ENCODE data around the gene ZNF423. TPM values are rescaled to one million over a fixed set of nuclear protein-coding genes. Genes with fewer than 3 reads are reported as not detected.
"Not testable (repeated sequence)": the region's sequence is repeated elsewhere in the genome, so short reads cannot be mapped to it uniquely, and the experiment has no call there.

ZNF423 gene
- total and polyA plus RNA-seq, 3 experiments from 2014 or later = not detected

DNA sequence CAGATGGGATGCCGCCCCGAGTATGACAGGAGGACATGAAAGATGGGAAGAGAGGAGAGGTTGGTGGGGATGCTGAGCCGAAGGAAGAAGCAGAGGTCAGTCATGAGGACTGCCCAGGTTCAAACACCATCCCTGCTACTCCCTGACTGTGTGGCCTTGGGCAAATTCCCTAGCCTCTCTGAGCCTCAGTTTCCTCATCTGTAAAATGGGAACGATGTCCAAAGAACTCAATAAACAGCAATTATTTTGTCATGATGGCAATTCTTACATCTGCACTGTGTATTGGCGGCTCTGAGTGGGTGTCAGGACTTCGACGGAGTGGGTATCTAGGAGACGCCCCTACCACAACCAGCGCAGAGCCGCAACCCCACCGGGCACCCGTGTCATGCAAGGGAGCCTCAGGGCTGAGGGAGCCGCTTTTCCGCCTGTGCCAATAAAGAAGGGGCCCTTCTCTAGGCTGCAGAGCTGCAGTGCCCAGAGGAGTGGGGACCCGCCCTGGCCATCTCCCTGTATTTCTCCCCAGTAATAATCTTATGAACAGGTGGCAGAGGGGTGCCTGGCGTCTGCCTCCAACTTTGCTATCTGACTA, 173.2 kb downstream of the ZNF423 start:
- Mint-ChIP-seq H3K36me3 (no peaks in the 10 kb centered on the region), H3K27ac (no peak overlapping the region), H3K27me3 (peaks cover 11 to 16% of the 10 kb centered on the region in 2 donors), H3K4me3 (no peak overlapping the region), H3K4me1 (no peaks in the 10 kb centered on the region), H3K9me3 (peaks cover 0 to 1% (median 0%) of the 10 kb centered on the region in 5 donors)
- POLR2A ChIA-PET = no interaction called here
- Histone ChIP-seq H3K4me3 (ENCODE audit: low read length) (no peak overlapping the region), H3K27me3 (ENCODE audit: insufficient read depth, low read length, poor library complexity, severe bottlenecking) (no peaks in the 10 kb centered on the region), H3K4me1 (ENCODE audit: insufficient read depth, low read length) (no peaks in the 10 kb centered on the region), H3K9me3 (ENCODE audit: low read length) (no peaks in the 10 kb centered on the region), H3K27ac (ENCODE audit: low read depth, low read length) (no peak overlapping the region), H3K36me3 (ENCODE audit: insufficient read depth, low read length) (no peaks in the 10 kb centered on the region)
- CTCF ChIA-PET = no interaction called here
- no peak for DNase-seq

DNA sequence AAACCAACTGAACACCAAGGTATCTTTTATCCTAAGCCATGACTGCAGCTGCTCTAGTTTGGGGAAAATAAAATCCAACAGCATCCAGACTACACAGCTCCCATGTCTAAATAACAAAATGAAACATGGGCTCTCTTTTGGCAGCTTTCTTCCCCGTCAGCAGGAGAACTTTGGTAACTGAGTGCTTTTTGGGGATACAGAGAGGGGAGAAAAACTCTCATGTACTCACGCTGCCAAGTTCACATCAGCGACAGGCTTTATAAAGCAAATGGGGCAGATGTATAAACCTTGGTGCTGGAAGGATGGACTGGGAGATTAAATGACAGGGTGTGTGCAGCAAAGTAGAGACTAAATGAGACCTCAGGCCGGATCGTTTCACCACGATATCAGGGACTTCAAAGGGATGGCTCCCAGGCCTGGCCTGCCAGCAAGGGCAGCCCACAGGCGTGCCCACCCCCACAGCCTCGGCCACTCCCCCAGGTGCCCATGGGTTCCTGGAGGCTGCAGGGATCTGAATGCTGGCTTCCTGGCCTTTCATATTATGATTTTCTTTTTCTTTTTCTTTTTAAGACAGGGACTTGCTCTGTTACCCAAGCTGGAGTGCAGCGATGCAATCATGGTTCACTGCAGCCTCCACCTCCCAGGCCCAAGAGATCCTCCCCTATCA, 174.6 kb downstream of the ZNF423 start:
- Mint-ChIP-seq H3K4me1 (no peaks in the 10 kb centered on the region), H3K27me3 (peaks cover 3 to 5% of the 10 kb centered on the region in 2 donors), H3K27ac (no peak overlapping the region), H3K9me3 (no peaks in the 10 kb centered on the region), H3K4me3 (no peak overlapping the region), H3K36me3 (no peaks in the 10 kb centered on the region)
- DNase-seq = no peak
- H3K36me3 ChIP-seq (ENCODE audit: insufficient read depth, low read length) = no peaks in the 10 kb centered on the region
- no peaks in the 10 kb centered on the region for H3K4me1 ChIP-seq (ENCODE audit: insufficient read depth, low read length)
- H3K27me3 ChIP-seq (ENCODE audit: insufficient read depth, low read length, poor library complexity, severe bottlenecking) = no peaks in the 10 kb centered on the region
- no peak overlapping the region for H3K27ac ChIP-seq (ENCODE audit: low read depth, low read length)
- H3K4me3 ChIP-seq (ENCODE audit: low read length) = no peak overlapping the region
- ChIA-PET POLR2A (no interaction called here), CTCF (no interaction called here)
- no peaks in the 10 kb centered on the region for H3K9me3 ChIP-seq (ENCODE audit: low read length)

GRCh38 chr16:49679095-49679494, 176.8 kb downstream of the ZNF423 start:
- no peak for DNase-seq
- no peaks in the 10 kb centered on the region for H3K9me3 ChIP-seq (ENCODE audit: low read length)
- no peaks in the 10 kb centered on the region for H3K4me1 ChIP-seq (ENCODE audit: insufficient read depth, low read length)
- ChIA-PET CTCF (no interaction called here), POLR2A (no interaction called here)
- Mint-ChIP-seq H3K36me3 (no peaks in the 10 kb centered on the region), H3K4me3 (no peak overlapping the region), H3K27ac (no peak overlapping the region), H3K27me3 (peaks cover 3 to 5% of the 10 kb centered on the region in 2 donors), H3K4me1 (no peaks in the 10 kb centered on the region), H3K9me3 (no peaks in the 10 kb centered on the region)
- H3K4me3 ChIP-seq (ENCODE audit: low read length) = no peak overlapping the region
- no peaks in the 10 kb centered on the region for H3K27me3 ChIP-seq (ENCODE audit: insufficient read depth, low read length, poor library complexity, severe bottlenecking)
- no peak overlapping the region for H3K27ac ChIP-seq (ENCODE audit: low read depth, low read length)
- no peaks in the 10 kb centered on the region for H3K36me3 ChIP-seq (ENCODE audit: insufficient read depth, low read length)

- H3K4me1 Mint-ChIP-seq; H3K4me3 Mint-ChIP-seq; POLR2A ChIA-PET; H3K4me1 ChIP-seq (ENCODE audit: insufficient read depth, low read length); H3K36me3 ChIP-seq (ENCODE audit: insufficient read depth, low read length); H3K27ac ChIP-seq (ENCODE audit: low read depth, low read length); H3K27me3 Mint-ChIP-seq; H3K9me3 ChIP-seq (ENCODE audit: low read length); H3K4me3 ChIP-seq (ENCODE audit: low read length); CTCF ChIA-PET; H3K36me3 Mint-ChIP-seq; DNase-seq; H3K9me3 Mint-ChIP-seq; H3K27me3 ChIP-seq (ENCODE audit: insufficient read depth, low read length, poor library complexity, severe bottlenecking): not testable (repeated sequence)
- peak overlapping the region in 1 of 8 donors; percentile 17 for H3K27ac Mint-ChIP-seq
These were observed 178.3 kb downstream of the ZNF423 start for GRCh38 chr16:49677661-49678060.

DNA sequence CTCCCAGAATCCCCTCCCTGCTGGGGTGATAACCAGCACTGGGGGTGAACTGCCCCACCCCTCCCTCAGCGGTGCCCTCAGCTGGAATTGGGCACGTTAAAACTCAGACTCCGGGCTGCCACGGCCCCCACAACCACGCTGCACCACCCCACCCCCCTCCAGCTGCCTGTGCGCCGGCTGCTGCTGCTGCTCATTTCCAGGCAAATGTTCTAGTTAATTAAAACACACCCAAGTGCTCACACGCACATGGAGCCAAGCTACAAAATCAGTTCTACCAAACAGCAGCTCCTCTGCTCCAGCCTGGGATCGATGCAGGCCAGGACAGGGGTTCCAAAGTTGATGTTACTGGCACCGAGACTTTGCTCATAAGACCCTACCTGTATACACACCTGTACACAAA, 180.5 kb downstream of the ZNF423 start:
- ChIA-PET CTCF (no interaction called here), POLR2A (no interaction called here)
- H3K4me3 ChIP-seq (ENCODE audit: low read length) = no peak overlapping the region
- Mint-ChIP-seq H3K4me3 (no peak overlapping the region), H3K9me3 (no peaks in the 10 kb centered on the region), H3K27me3 (no peaks in the 10 kb centered on the region), H3K36me3 (no peaks in the 10 kb centered on the region), H3K27ac (no peak overlapping the region), H3K4me1 (no peaks in the 10 kb centered on the region)
- H3K36me3 ChIP-seq (ENCODE audit: insufficient read depth, low read length) = no peaks in the 10 kb centered on the region
- no peaks in the 10 kb centered on the region for H3K4me1 ChIP-seq (ENCODE audit: insufficient read depth, low read length)
- H3K27ac ChIP-seq (ENCODE audit: low read depth, low read length) = no peak overlapping the region
- no peaks in the 10 kb centered on the region for H3K27me3 ChIP-seq (ENCODE audit: insufficient read depth, low read length, poor library complexity, severe bottlenecking)
- DNase-seq = no peak
- no peaks in the 10 kb centered on the region for H3K9me3 ChIP-seq (ENCODE audit: low read length)

- Mint-ChIP-seq H3K27ac (no peak overlapping the region), H3K4me1 (no peaks in the 10 kb centered on the region), H3K27me3 (no peaks in the 10 kb centered on the region), H3K9me3 (no peaks in the 10 kb centered on the region), H3K36me3 (no peaks in the 10 kb centered on the region), H3K4me3 (no peak overlapping the region)
- Histone ChIP-seq H3K9me3 (ENCODE audit: low read length) (no peaks in the 10 kb centered on the region), H3K27ac (ENCODE audit: low read depth, low read length) (no peak overlapping the region), H3K36me3 (ENCODE audit: insufficient read depth, low read length) (no peaks in the 10 kb centered on the region), H3K4me1 (ENCODE audit: insufficient read depth, low read length) (no peaks in the 10 kb centered on the region), H3K4me3 (ENCODE audit: low read length) (no peak overlapping the region), H3K27me3 (ENCODE audit: insufficient read depth, low read length, poor library complexity, severe bottlenecking) (no peaks in the 10 kb centered on the region)
- ChIA-PET POLR2A (no interaction called here), CTCF (no interaction called here)
- DNase-seq = no peak
These were observed 180.9 kb downstream of the ZNF423 start for GRCh38 chr16:49674990-49675389.

DNA sequence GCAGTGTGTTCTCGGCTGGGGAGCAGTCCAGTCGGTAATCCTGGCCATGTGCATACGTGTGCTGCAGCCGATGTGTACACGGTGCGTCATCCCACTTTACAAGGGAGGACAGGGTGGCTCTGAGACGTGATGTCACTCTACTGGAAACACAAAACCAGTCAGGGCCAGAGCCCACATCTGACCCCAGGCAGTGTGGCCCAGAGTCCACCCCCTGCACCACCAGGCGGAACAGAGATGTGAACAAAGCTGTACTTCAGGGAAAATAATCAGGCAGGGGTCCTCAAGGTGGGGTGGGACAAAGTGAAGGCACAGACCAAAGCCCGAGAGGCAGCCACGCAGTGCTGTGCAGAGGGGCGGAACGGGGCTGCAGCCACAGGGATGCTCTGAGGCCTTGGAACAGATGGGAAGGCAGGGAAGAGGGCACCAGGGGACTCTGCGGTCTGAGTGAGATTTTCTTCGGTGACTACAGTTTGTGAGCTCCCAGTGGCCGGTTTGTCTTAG, 181.5 kb downstream of the ZNF423 start:
- Mint-ChIP-seq H3K36me3 (no peaks in the 10 kb centered on the region), H3K9me3 (no peaks in the 10 kb centered on the region), H3K27ac (no peak overlapping the region), H3K27me3 (no peaks in the 10 kb centered on the region), H3K4me3 (no peak overlapping the region), H3K4me1 (no peaks in the 10 kb centered on the region)
- Histone ChIP-seq H3K27me3 (ENCODE audit: insufficient read depth, low read length, poor library complexity, severe bottlenecking) (no peaks in the 10 kb centered on the region), H3K27ac (ENCODE audit: low read depth, low read length) (no peak overlapping the region), H3K36me3 (ENCODE audit: insufficient read depth, low read length) (no peaks in the 10 kb centered on the region), H3K9me3 (ENCODE audit: low read length) (no peaks in the 10 kb centered on the region), H3K4me3 (ENCODE audit: low read length) (no peak overlapping the region), H3K4me1 (ENCODE audit: insufficient read depth, low read length) (no peaks in the 10 kb centered on the region)
- CTCF ChIA-PET = no interaction called here
- no peak for DNase-seq
- POLR2A ChIA-PET = no interaction called here

DNA sequence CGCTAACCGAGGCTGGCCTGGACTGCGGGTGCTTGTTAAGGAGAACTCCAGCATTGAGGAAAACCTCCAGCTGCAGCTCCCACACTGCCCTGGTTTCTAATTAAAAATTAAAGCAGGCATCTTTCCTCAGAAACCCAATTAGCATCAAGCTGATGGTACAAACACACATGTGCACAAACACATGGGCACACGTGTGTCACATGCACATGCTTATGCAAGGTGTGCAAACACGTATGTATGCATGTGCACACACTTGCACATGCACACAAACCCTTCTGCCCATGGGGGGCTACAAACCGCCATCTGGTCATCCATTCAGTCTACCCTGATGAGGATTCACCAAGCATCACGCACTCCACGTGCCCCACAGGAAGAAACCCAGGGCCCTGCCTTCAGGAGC, 182.5 kb downstream of the ZNF423 start:
- ChIA-PET CTCF (interaction anchor here (1.1 kb wide), 1 partner anchor 11 kb away, joined by 3 read pairs; no protein-coding TSS in a partner anchor), POLR2A (no interaction called here)
- H3K4me3 Mint-ChIP-seq = no peak overlapping the region
- Histone ChIP-seq H3K4me3 (ENCODE audit: low read length) (no peak overlapping the region), H3K36me3 (ENCODE audit: insufficient read depth, low read length) (no peaks in the 10 kb centered on the region), H3K9me3 (ENCODE audit: low read length) (no peaks in the 10 kb centered on the region), H3K4me1 (ENCODE audit: insufficient read depth, low read length) (no peaks in the 10 kb centered on the region), H3K27ac (ENCODE audit: low read depth, low read length) (no peak overlapping the region), H3K27me3 (ENCODE audit: insufficient read depth, low read length, poor library complexity, severe bottlenecking) (no peaks in the 10 kb centered on the region)
- H3K27me3 Mint-ChIP-seq = peaks cover 0 to 4% of the 10 kb centered on the region in 2 donors
- no peaks in the 10 kb centered on the region for H3K9me3 Mint-ChIP-seq
- no peaks in the 10 kb centered on the region for H3K4me1 Mint-ChIP-seq
- DNase-seq = no peak
- no peak overlapping the region for H3K27ac Mint-ChIP-seq
- H3K36me3 Mint-ChIP-seq = no peaks in the 10 kb centered on the region

Measured in CD8-positive, alpha-beta memory T cell (primary cell).